Tibial nerve (tissue), 4 donors: ENCODE measurements around the gene SPEN. TPM values are rescaled to one million over a fixed set of nuclear protein-coding genes. Genes with fewer than 3 reads are reported as not detected.

Source experiments
- DNase-seq, 2 donors: peaks; one replicate each; pipeline ENCODE4 v3.0.0-alpha.2; 2019; ENCODE audit warnings: low spot score in 2 of 2
- H3K27ac ChIP-seq, 4 donors: fragments of 200-600 bp; sonication (generic) in 3 of 4; one replicate each; pipeline ENCODE4 v1.5.1; 2017 to 2019; ENCODE audit warnings: mild to moderate bottlenecking in 1 of 4
- H3K27me3 ChIP-seq, 2 donors: fragments of 200-600 bp; sonication (generic) in 1 of 2; one replicate each; pipeline versions ENCODE4 v1.5.1 to v1.6.0; 2017 to 2019
- H3K36me3 ChIP-seq, 3 donors: fragments of 200-600 bp; sonication (generic); one replicate each; pipeline ENCODE4 v1.5.1; 2018 to 2019
- H3K4me1 ChIP-seq, 4 donors: fragments of 200-600 bp; sonication (generic) in 3 of 4; one replicate each; pipeline ENCODE4 v1.5.1; 2017 to 2019
- H3K4me3 ChIP-seq, 4 donors: fragments of 200-600 bp; sonication (generic) in 3 of 4; one replicate each; pipeline ENCODE4 v1.5.1; 2017 to 2019; ENCODE audit warnings: mild to moderate bottlenecking in 1 of 4, moderate library complexity in 1 of 4
- H3K9me3 ChIP-seq, 4 donors: fragments of 200-600 bp; sonication (generic) in 3 of 4; one replicate each; pipeline ENCODE4 v1.5.1; 2017 to 2019
- CTCF ChIP-seq, 5 experiments: fragments of 200-600 bp in 3 of 5; fragments of 450-650 bp in 2 of 5; sonication (generic) in 3 of 5; IDR thresholded peaks; one replicate each; pipeline ENCODE4 v1.5.1; 2016 to 2019; ENCODE audit warnings: antibody characterized with exemption in 5 of 5, mild to moderate bottlenecking in 3 of 5, moderate library complexity in 2 of 5
- EP300 ChIP-seq, 2 donors: sonication (generic); formaldehyde crosslinking; IDR thresholded peaks; one replicate each; pipeline ENCODE4 v1.6.1; 2017; ENCODE audit warnings: antibody characterized with exemption in 2 of 2, mild to moderate bottlenecking in 1 of 2
- POLR2A ChIP-seq, 2 donors: fragments of 450-650 bp; IDR thresholded peaks; one replicate each; pipeline ENCODE4 v1.6.1; 2017; ENCODE audit warnings: antibody characterized with exemption in 2 of 2, mild to moderate bottlenecking in 2 of 2, moderate library complexity in 2 of 2
- WGBS, 2 donors: methylation state at CpG; one replicate each; pipeline ENCODE4 v1.1.5; 2018; 5-methylcytosine and 5-hydroxymethylcytosine counted together
- total RNA-seq, 4 donors: library from RNA; depleted of rRNA; stranded (reverse); fragments of >200 nt; gene quantifications; one replicate each; pipeline ENCODE4 v1.1.0, GENCODE V29; 2016

Gene SPEN
- total RNA-seq, 4 donors from 2014 or later: 67.9 to 87.0 (median 77.8) TPM

- H3K9me3 ChIP-seq: no peaks in the 10 kb centered on the region
- peaks cover 0 to 14% (median under 1%) of the 10 kb centered on the region in 4 donors for H3K4me1 ChIP-seq
- peaks cover 0 to 100% (median 27%) of the 10 kb centered on the region in 3 donors for H3K36me3 ChIP-seq
- H3K4me3 ChIP-seq: no peak overlapping the region
- TF ChIP-seq EP300 (IDR thresholded peaks at IDR 0.05) (no peak), CTCF (IDR thresholded peaks at IDR 0.05) (no peak)
- no peak for DNase-seq
- no peaks in the 10 kb centered on the region for H3K27me3 ChIP-seq
- 64 to 71% methylated on average over 16 to 18 of the region's 18 CpGs for WGBS, 2 donors
- H3K27ac ChIP-seq: peak overlapping the region in 1 of 4 donors; percentile 15
Observed at GRCh38 chr1:15942661-15943327, 95.3 kb downstream of the SPEN start.

- DNase-seq: no peak
- Histone ChIP-seq H3K4me3 (no peak overlapping the region), H3K36me3 (peaks cover 0 to 100% (median 27%) of the 10 kb centered on the region in 3 donors), H3K4me1 (peaks cover 0 to 21% (median 7%) of the 10 kb centered on the region in 4 donors), H3K27me3 (no peaks in the 10 kb centered on the region), H3K27ac (no peak overlapping the region), H3K9me3 (no peaks in the 10 kb centered on the region)
- TF ChIP-seq EP300 (IDR thresholded peaks at IDR 0.05) (no peak), POLR2A (IDR thresholded peaks at IDR 0.05) (no peak), CTCF (IDR thresholded peaks at IDR 0.05) (no peak)
- WGBS, 2 donors: 92 to 95% methylated on average over 19 to 26 of the region's 33 CpGs
Observed at GRCh38 chr1:15943328-15943991, 96.0 kb downstream of the SPEN start.

GRCh38 chr1:15943992-15944307 is 96.4 kb downstream of the SPEN start:
- TF ChIP-seq POLR2A (IDR thresholded peaks at IDR 0.05): no peak
- H3K36me3 ChIP-seq: peaks cover 0 to 95% (median 22%) of the 10 kb centered on the region in 3 donors

GRCh38 chr1:15944308-15945010 is 97.0 kb downstream of the SPEN start:
- no peak for DNase-seq
- Histone ChIP-seq H3K4me1 (peaks cover 0 to 22% (median 17%) of the 10 kb centered on the region in 4 donors), H3K27me3 (no peaks in the 10 kb centered on the region), H3K36me3 (peaks cover 0 to 90% (median 21%) of the 10 kb centered on the region in 3 donors), H3K9me3 (no peaks in the 10 kb centered on the region), H3K4me3 (no peak overlapping the region), H3K27ac (no peak overlapping the region)
- WGBS, 2 donors: 91 to 95% methylated on average over 17 to 44 of the region's 55 CpGs
- no peak for TF ChIP-seq POLR2A (IDR thresholded peaks at IDR 0.05)
- no peak for TF ChIP-seq CTCF (IDR thresholded peaks at IDR 0.05)

More at GRCh38 chr1:15943992-15944307, 96.4 kb downstream of the SPEN start:
- Histone ChIP-seq H3K9me3 (no peaks in the 10 kb centered on the region), H3K4me3 (no peak overlapping the region), H3K27me3 (no peaks in the 10 kb centered on the region), H3K4me1 (peaks cover 0 to 22% (median 12%) of the 10 kb centered on the region in 4 donors), H3K27ac (no peak overlapping the region)
- 95 to 96% methylated on average over 16 to 19 of the region's 22 CpGs for WGBS, 2 donors
- DNase-seq: no peak

GRCh38 chr1:15945011-15945831 is 97.7 kb downstream of the SPEN start:
- peaks cover 0 to 26% (median 24%) of the 10 kb centered on the region in 4 donors for H3K4me1 ChIP-seq

More at GRCh38 chr1:15945011-15945831, 97.7 kb downstream of the SPEN start:
- Histone ChIP-seq H3K4me3 (no peak overlapping the region), H3K9me3 (no peaks in the 10 kb centered on the region), H3K27me3 (no peaks in the 10 kb centered on the region), H3K27ac (no peak overlapping the region), H3K36me3 (peaks cover 0 to 82% (median 21%) of the 10 kb centered on the region in 3 donors)
- no peak for DNase-seq
- 89 to 90% methylated on average over 29 to 39 of the region's 39 CpGs for WGBS, 2 donors
- TF ChIP-seq POLR2A (IDR thresholded peaks at IDR 0.05) (no peak), EP300 (IDR thresholded peaks at IDR 0.05) (no peak), CTCF (IDR thresholded peaks at IDR 0.05) (no peak)
